GM18505 (cell line): ENCODE data around the gene H2AZ1.

Experiments used
- ATAC-seq: cut with Tn5 transposase; IDR thresholded peaks from one replicate; pipeline ENCODE4 v1.9.1; 2021; ENCODE audit not compliant: unreplicated experiment
- POLR2A ChIP-seq: IDR thresholded peaks from 4 replicates; pipeline ENCODE4 v1.6.1; 2011; ENCODE audit warnings: borderline replicate concordance; ENCODE audit not compliant: insufficient read depth, insufficient read length; ENCODE audit errors: extremely low read depth

The H2AZ1 gene

DNA sequence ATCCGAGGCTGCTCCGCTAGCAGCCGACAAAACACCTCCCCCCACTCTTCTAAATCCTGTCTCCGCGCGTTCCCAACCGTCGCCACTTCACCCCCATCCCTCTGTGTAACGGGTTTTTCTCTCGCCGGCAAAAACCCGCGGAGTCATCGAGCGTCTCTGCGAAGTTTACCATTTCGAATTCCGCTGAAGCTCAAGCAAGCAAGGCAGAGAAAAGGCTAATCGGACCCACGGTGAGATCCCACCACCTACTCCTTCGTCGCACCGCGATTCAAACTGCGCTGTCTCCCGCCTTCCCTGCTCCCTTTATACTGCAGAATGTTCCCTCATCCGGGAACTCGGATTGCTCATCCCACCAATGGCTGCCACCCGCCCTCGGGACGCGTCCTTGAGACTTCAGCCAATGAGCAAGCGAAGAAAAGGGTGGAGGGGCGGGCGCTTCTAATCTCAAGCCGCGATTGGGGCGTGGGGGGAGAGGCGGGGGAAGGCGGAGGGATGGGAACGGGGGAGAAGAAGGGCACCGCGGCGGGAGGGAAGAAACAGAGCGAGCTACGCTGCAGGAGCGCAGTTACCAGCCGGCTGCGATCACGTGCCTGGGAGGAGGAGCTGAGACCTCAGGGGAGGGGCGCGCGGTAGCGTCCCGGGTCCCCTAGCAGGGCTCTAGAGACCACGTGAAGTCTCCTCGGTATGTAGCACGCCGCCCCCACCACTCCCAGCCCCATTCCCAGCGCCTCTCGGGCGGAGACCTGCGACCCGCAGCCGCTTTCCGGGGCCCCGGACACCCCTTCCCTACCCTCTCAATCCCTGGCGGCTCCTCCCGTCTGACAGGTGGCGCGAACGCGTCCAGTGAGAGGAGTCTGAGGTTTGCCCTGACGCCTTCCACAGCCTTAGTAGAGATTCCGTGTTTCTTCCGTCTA lies at the start of gene H2AZ1:
TSS of gene H2AZ1 (minus strand) at position 277 of the 914 bp plus-strand sequence. CDS start at position 172, 105 bp downstream.
- peak; percentile 57 for ATAC-seq
- peak; percentile 99 for TF ChIP-seq POLR2A

DNA sequence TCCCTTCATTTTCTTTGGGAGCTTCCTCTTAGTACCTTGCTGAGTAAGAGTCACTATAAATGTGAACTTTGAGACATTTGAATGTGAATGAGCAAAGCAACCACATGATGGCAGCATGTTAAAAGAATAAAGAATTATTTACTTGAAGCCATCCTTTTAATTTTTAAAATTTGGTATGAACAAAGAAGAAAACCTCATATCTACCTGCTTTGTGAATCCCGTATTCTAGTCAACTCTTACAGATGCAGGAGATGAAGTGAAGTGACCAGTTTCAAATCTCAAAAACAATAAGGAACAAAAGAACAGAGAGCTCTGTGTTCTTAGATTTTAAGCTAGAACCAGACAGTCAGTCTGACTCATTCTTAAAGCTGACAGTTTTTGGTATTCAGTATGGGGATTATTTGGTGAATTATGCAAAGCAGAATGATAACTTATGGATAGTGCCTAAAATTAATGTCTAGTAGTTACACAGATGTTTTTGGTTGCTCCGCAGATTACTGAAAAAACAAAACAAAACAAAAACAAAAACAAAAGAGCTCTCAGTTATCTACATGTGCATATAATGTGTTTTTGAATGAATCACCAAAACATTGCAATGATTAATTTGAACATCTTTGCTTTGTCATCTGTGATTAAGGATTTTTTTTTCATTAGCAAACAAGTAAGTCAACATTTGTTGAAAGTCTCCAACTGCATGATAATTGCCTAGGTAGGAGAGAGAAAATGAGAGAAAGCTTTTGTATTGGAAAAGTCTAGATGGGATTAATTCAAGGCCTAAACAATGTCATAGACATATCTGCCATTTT lies 48.2 kb upstream of the H2AZ1 start:
- TF ChIP-seq POLR2A, result no peak
- no peak for ATAC-seq

DNA sequence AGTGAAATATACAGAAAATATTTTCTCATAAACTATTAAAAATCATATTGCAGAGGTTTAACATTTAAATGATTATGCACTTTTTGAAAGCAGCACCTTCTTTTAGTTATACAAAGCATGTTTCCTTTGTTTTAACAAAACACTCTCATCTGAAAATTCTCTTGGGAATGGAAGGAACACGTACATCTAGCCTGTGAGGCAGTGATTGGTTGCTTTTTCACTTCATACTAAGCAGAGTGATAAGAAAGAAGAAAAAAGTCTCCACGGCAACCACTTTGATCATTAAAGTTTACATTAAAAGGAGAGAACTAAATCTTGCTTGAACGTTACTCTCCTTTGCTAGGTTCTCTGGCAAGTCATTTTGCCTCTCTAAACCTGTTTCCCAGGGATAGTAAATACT lies 41.7 kb upstream of the H2AZ1 start:
- TF ChIP-seq POLR2A, result no peak
- no peak for ATAC-seq

DNA sequence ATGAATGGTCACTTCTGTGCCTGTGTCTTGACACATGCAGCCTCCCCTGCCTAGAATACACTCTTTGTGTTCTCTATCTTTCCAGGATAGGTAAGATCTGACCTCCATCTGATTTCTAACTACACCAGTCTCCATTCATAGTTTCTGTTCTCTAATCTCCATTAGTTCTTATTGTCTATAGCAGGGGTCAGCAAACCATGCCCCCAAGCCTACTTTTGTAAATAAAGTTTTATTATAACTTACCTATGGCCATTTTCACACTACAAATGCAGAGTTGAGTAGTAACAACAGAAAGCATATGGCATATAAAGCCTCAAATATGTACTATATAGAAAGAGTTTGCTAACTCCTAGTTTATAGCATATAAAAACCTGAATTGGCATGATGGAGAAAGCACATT lies 37.6 kb upstream of the H2AZ1 start:
- no peak for ATAC-seq
- no peak for TF ChIP-seq POLR2A

DNA sequence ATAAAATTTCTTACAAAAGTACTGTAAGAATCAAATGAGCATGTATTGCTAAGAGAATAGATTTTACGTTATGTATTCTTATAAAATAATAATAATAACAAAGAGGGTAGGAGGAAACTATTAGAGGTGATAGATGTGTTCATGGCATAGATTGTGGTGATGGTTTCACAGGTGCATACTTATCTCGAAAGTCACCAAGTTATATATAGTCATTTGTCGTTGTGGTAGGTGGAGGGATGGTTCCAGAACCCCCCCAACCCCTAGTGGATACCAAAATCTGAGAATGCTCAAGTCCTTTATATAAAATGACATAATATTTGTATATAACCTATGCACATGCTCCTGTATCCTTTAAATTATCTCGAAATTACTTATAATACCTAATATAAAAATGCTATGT lies 36.7 kb upstream of the H2AZ1 start:
- ATAC-seq, result no peak
- TF ChIP-seq POLR2A, result no peak

DNA sequence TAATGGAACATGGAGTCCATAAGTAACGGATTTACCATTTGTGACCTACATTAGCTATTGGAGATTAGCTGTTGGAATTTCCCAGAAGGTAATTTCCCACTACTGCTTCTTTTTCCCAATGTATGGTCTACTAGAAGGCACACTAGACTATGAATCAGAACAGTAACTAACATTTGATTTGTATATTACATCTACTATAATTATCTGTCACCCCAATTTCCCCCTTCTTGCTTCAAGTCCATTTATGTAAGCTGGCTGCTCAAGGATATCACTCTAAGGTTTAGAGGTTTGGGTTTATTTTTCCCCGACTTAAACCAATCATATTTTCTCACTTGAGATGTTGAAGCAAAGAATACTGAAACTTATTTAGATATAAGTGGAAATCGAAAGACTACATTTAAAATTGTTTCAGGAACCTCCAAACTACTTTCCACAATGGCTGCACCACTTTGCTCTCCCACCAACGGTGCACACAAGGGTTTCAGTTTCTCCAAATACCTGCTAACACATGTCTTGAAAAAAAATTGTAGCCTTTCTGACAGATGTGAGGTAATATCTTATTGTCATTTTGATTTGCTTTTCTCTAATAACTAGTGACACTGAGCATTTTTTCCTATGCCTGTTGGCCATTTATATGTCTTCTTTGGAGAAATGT lies 33.3 kb upstream of the H2AZ1 start:
- ATAC-seq, result no peak
- no peak for TF ChIP-seq POLR2A

DNA sequence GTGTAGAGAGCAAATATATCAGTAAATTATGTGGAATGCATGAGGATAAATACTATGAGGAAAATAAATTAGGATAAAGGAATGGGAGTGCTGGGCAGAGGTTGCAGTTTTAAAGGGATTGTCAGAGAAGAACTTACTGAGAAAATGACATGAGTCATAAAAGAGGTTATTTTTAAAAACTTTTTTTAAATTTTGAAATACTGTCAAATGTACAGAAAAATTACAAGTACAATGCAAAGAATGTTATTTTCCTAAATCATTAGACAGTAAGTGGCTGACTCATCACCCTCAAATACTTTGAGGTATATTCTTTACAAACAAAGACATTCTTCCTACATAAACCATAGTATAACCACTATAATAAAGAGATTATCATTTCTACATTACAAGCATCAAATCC lies 29.8 kb upstream of the H2AZ1 start:
- ATAC-seq, result no peak
- TF ChIP-seq POLR2A, result no peak

DNA sequence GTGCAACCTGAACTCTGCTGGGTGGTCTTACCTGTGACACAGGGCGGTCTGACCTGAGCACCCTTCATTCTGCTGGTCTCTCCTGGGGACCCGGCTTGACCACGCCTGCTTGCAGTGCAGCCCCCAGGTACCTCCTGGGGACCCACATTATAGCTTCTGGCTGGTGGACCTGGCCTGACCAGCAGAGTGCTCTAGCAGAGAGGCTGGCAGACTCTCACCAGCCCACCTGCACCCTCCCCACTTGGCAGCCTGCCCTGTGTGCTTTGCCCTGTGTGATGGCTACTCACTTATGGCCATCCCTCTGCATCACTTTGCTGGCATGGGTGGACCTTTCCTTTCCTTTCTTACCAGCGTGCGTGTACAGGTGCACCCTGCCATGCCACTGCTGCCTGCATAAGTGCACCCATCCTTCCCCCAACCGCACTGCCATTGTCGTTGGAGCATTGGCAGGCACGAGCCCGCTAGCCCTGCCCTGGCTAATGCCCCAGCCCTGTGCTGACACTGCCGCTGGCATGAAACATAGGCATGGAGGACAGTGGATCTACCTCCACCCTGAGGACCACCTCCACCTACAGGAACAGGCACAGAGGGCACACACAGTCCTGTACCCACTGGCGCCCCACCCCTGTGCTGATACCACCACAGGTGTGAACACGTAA lies 21.5 kb upstream of the H2AZ1 start:
- no peak for ATAC-seq
- TF ChIP-seq POLR2A, result no peak

DNA sequence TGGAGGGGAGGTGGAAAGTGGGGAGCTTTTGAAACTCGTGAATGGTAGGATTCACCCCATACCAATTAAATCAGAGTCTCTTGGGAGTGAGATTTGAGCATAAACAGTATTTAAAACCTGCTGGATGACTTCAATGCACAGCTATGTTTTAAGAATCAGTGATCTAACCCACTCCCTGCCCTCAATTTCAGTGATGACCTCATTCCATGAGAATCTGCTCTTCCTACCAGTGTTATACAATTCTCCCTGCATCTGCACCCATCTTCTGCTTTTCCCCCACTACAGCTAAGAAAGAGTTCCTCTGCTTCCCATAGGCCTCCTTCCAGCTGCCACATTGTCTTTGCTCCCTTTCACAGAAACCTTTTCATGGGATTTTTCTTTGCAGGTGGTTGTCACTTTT lies 18.3 kb upstream of the H2AZ1 start:
- no peak for TF ChIP-seq POLR2A
- no peak for ATAC-seq

DNA sequence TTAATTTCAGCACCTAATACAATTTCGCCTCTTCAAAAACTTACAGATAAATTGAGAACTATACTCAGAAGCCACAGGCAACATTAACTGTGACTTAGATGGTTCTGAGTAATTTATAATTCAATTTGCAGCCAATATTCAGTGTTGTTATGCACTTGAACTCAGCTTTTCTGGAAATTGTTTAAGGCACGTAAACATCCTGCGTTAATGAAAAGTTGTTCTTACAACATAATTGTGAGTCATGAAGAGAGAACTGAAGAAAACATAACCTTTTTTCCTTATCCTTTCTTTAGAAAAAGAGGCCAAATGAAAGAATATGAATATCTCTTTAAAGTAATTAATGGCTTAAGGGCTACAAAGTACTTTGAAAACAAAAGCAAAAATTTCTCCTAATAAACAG lies 16.6 kb upstream of the H2AZ1 start:
- no peak for ATAC-seq

DNA sequence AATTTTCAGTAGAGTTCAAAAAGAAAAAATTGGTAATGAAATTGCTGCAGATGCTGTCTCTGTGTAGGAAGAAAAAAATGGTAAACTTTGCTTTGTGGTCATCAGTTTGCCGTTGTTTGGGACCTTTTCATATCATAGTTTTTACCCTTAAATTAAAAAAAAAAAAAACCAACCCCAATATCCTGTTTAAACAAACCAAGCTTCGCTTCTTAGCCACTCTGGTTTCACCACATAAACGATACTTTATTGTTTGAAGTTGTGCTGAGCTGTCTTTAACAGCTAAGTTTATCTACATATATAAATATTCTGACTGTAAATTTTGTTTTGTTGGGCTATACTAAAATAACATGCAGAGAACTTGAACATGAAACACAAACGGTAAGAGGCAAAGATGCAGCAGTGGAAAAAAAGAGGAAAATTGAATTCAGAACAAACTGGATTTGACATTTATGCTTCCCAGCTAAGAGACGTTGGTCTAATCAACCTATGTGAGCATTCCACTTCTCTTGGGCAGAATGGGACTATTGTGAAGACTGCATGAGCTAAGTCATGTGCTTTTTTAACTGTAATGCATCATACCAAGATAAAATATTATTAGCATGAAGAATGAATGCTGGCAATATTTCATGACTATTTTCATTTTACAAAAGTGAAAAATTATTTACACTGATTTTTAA lies 15.7 kb upstream of the H2AZ1 start:
- no peak for ATAC-seq
- no peak for TF ChIP-seq POLR2A

More for the DNA sequence above, 16.6 kb upstream of the H2AZ1 start:
- TF ChIP-seq POLR2A, result no peak

DNA sequence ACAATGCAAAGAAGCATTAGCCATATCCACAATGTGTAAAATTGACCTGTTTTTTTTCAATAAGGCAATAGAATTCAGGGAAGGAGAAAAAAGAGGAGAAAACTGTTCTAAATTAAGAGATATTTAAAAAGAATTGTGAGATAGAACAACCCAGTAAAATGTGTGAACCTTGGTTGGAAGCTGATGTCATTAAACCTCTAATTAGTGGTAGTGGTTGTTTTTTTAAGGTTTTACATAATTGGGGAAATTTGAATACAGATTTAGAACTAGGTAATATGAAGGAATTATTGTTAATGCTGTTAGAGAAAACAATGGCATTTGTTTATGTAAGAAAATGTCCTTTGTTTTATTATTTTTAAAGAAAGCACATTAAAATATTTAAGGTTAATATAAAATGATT lies 15.1 kb upstream of the H2AZ1 start:
- ATAC-seq, result no peak
- TF ChIP-seq POLR2A, result no peak
